Fibroblast of mammary gland (primary cell): ENCODE measurements around the gene SPHK1.

Experiments
- DNase-seq: peaks from one replicate; pipeline ENCODE4 v3.0.0-alpha.2; 2010; ENCODE audit warnings: low read depth
- H3K4me3 ChIP-seq: 2 replicates; pipeline ENCODE4 v1.5.1; 2011; ENCODE audit warnings: low read depth, mild to moderate bottlenecking, low read length, moderate library complexity; ENCODE audit not compliant: control insufficient read depth
- TF ChIP-seq, protein P1 (sequence below): conservative IDR thresholded peaks from 2 replicates; pipeline ENCODE4 v1.5.1; 2011; ENCODE audit warnings: low read depth, low read length, inconsistent platforms; ENCODE audit not compliant: control insufficient read depth, insufficient read depth

SPHK1 gene

DNA sequence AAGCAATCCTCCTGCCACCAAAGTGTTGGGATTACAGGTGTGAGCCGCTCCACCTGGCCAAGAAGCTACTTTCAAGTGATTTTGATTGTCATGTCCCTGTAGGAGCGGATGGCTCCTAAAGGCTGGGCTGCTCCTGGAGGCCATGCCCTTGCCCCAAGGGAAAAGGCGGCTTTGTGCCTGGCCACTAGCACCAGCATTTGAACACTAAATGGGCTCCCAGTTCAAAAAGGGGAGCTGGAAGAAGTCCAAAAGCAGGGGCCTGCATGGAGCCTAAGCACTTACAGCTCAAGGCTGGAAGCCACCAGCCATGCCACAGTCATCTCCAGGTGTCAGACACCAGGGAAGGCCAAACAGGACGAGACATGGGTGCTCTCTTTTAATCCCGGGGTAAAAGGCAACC lies 26.8 kb downstream of the SPHK1 start:
- TF ChIP-seq, protein P1, sequence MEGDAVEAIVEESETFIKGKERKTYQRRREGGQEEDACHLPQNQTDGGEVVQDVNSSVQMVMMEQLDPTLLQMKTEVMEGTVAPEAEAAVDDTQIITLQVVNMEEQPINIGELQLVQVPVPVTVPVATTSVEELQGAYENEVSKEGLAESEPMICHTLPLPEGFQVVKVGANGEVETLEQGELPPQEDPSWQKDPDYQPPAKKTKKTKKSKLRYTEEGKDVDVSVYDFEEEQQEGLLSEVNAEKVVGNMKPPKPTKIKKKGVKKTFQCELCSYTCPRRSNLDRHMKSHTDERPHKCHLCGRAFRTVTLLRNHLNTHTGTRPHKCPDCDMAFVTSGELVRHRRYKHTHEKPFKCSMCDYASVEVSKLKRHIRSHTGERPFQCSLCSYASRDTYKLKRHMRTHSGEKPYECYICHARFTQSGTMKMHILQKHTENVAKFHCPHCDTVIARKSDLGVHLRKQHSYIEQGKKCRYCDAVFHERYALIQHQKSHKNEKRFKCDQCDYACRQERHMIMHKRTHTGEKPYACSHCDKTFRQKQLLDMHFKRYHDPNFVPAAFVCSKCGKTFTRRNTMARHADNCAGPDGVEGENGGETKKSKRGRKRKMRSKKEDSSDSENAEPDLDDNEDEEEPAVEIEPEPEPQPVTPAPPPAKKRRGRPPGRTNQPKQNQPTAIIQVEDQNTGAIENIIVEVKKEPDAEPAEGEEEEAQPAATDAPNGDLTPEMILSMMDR, result no peak
- DNase-seq, result no peak
- no peak overlapping the region for H3K4me3 ChIP-seq

GRCh38 chr17:76414334-76415295 lies 30.2 kb downstream of the SPHK1 start:
- H3K4me3 ChIP-seq, result no peak overlapping the region
- TF ChIP-seq, protein P1, result no peak
- peak; percentile 45 for DNase-seq

- no peak for DNase-seq
- TF ChIP-seq, protein P1, result no peak
- no peak overlapping the region for H3K4me3 ChIP-seq
Observed at GRCh38 chr17:76415786-76416185, 31.4 kb downstream of the SPHK1 start.

DNA sequence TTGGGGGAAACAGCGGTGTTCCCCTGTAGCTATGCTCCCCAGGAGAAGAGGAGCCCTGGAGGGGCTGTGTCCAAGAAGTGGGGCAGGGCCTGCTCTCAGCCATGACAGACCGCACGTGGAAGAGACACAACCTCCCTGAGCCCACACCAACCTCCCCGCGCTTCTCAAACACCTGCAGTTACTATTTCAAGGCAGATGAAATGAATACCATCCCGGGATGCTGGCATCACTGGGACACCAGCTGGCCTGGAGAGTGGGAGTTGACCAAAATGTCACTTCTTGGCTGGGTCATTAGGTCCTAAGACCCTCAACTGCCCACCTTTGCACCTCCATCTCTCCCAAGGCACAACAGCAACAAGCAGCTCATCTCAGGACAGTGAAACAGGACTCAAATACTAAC lies 32.0 kb downstream of the SPHK1 start:
- TF ChIP-seq, protein P1, result no peak
- H3K4me3 ChIP-seq, result no peak overlapping the region
- DNase-seq, result no peak

GRCh38 chr17:76416899-76417298 lies 32.5 kb downstream of the SPHK1 start:
- TF ChIP-seq, protein P1, result no peak
- no peak for DNase-seq
- no peak overlapping the region for H3K4me3 ChIP-seq

DNA sequence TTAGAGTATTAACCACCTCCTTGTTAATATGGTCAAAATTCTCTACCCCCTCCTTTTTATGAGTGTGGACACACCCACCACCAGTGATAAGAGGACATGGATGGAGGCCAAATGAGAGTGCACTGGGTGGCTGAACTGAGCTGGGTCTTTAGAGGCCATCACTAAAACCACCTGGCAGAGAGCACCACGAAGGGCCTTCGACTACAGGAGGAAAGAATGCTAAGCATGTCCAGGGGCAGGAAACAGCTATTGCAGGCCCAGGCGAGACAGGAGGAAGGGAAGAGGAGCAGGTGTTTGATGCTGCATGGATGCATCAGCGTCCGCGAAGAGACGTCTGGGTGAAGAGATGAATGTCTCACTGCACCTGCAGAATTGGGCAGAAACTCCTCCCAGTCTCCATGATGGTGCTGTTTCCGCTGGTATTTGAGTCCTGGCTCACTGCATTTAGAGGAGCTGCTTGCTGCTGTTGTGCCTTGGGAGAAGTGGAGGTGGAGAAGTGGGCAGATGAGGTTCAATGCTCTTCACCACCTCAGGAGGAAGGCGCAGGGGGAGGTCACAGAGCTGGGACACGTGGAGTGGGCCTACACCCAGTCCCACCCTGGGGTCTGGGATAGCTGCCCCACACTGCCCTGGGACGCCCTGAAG lies 33.2 kb downstream of the SPHK1 start:
- DNase-seq, result no peak
- no peak overlapping the region for H3K4me3 ChIP-seq
- TF ChIP-seq, protein P1, result no peak
